ENCODE data around the gene TLX1.

GRCh38 chr10:101161494-101162299 lies 30.6 kb downstream of the TLX1 start:
- no peak for TF ChIP-seq TAF1 (IDR thresholded peaks at IDR 0.05; ENCODE audit: borderline replicate concordance, insufficient read depth, low read length)
- TF ChIP-seq POLR2AphosphoS5 (IDR thresholded peaks at IDR 0.05; ENCODE audit: low read depth, low read length): no peak

Measured in PFSK-1 (cell line).